ENCODE measurements around the gene TAF11L7.
"Not testable (repeated sequence)": the region's sequence is repeated elsewhere in the genome, so short reads cannot be mapped to it uniquely, and the experiment has no call there.

The TAF11L7 gene

DNA sequence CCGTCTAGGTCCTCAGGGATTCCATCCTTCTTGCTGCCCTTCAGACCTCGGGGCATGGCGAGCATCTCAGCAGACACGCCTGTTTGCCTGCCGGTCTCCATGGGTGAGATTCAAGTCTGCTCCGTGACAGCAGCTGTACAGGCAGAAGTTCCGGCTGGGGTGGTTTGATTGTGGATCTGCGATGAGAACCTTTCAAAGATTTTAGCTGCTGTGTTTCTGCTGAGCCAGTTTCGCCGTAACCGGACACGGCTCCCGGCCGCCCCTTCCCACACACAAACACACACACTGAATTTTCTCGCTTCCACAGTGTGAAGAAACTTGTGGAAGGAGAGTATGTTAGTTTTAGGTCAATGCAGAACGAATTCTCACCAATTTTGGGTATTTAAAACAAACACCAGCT, at the start of gene TAF11L7:
Gene TAF11L7 (minus strand): TSS at position 101 of the 400 bp plus-strand sequence.
- H3K4me2 ChIP-seq (ENCODE audit: low read depth, low read length); H4K20me1 ChIP-seq (ENCODE audit: insufficient read depth, low read length); H3K4me3 ChIP-seq (ENCODE audit: low read length); H3K9me3 ChIP-seq (replicated peaks; ENCODE audit: insufficient read depth, low read length); H3K9ac ChIP-seq (ENCODE audit: low read length); H3F3A ChIP-seq (ENCODE audit: insufficient read depth, low read length); H3K27ac ChIP-seq (ENCODE audit: low read length); H3K9me2 ChIP-seq (replicated peaks; ENCODE audit: insufficient read depth, low read length); H3K36me3 ChIP-seq (replicated peaks; ENCODE audit: insufficient read depth, low read length); H2AFZ ChIP-seq (ENCODE audit: low read length); H3K79me2 ChIP-seq (ENCODE audit: low read length); H3K27me3 ChIP-seq (replicated peaks; ENCODE audit: insufficient read depth, low read length); DNase-seq; H3K4me1 ChIP-seq (ENCODE audit: low read length): not testable (repeated sequence)

DNA sequence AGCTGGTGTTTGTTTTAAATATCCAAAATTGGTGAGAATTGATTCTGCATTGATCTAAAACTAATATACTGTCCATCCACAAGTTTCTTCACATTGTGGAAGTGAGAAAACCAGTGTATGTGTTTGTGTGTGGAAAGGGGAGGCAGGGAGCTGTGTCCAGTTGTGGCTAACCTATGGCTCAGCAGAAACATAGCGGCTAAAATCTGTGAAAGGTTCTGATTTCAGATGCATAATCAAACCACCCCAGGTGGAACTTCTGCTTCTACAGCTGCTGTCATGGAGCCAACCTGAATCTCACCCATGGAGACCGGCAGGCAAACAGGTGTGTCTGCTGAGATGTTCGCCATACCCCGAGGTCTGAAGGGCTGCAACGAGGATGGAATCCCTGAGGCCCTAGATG, 48.6 kb upstream of the TAF11L7 start, which contains the start of gene TAF11L14:
Gene TAF11L14 (plus strand): TSS at position 301 of the 400 bp plus-strand sequence.
- H4K20me1 ChIP-seq (ENCODE audit: insufficient read depth, low read length), result no peaks in the 10 kb centered on the region
- TF ChIP-seq, protein P1, sequence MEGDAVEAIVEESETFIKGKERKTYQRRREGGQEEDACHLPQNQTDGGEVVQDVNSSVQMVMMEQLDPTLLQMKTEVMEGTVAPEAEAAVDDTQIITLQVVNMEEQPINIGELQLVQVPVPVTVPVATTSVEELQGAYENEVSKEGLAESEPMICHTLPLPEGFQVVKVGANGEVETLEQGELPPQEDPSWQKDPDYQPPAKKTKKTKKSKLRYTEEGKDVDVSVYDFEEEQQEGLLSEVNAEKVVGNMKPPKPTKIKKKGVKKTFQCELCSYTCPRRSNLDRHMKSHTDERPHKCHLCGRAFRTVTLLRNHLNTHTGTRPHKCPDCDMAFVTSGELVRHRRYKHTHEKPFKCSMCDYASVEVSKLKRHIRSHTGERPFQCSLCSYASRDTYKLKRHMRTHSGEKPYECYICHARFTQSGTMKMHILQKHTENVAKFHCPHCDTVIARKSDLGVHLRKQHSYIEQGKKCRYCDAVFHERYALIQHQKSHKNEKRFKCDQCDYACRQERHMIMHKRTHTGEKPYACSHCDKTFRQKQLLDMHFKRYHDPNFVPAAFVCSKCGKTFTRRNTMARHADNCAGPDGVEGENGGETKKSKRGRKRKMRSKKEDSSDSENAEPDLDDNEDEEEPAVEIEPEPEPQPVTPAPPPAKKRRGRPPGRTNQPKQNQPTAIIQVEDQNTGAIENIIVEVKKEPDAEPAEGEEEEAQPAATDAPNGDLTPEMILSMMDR (IDR thresholded peaks at IDR 0.05; ENCODE audit: low read length), result no peak
- TF ChIP-seq EZH2phosphoT487 (IDR thresholded peaks at IDR 0.05; ENCODE audit: low read length), result no peak
- TF ChIP-seq EZH2 (optimal IDR thresholded peaks at IDR 0.05; ENCODE audit: low read depth, low read length), result no peak
- no peaks in the 10 kb centered on the region for H3K79me2 ChIP-seq (ENCODE audit: low read length)
- no peak within 1 kb of the TSS for H3K27ac ChIP-seq (ENCODE audit: low read length)
- no peaks in the 10 kb centered on the region for H3F3A ChIP-seq (ENCODE audit: insufficient read depth, low read length)
- no peak for DNase-seq
- no peaks in the 10 kb centered on the region for H3K4me1 ChIP-seq (ENCODE audit: low read length)
- no peak within 1 kb of the TSS for H2AFZ ChIP-seq (ENCODE audit: low read length)
- no peaks in the 10 kb centered on the region for H3K36me3 ChIP-seq (replicated peaks; ENCODE audit: insufficient read depth, low read length)
- no peak within 1 kb of the TSS for H3K9ac ChIP-seq (ENCODE audit: low read length)
- H3K4me2 ChIP-seq (ENCODE audit: low read depth, low read length), result no peak within 1 kb of the TSS
- H3K27me3 ChIP-seq (replicated peaks; ENCODE audit: insufficient read depth, low read length), result no peaks in the 10 kb centered on the region
- H3K9me3 ChIP-seq (replicated peaks; ENCODE audit: insufficient read depth, low read length), result no peaks in the 10 kb centered on the region
- no peak within 1 kb of the TSS for H3K4me3 ChIP-seq (ENCODE audit: low read length)
- H3K9me2 ChIP-seq (replicated peaks; ENCODE audit: insufficient read depth, low read length), result no peaks in the 10 kb centered on the region

DNA sequence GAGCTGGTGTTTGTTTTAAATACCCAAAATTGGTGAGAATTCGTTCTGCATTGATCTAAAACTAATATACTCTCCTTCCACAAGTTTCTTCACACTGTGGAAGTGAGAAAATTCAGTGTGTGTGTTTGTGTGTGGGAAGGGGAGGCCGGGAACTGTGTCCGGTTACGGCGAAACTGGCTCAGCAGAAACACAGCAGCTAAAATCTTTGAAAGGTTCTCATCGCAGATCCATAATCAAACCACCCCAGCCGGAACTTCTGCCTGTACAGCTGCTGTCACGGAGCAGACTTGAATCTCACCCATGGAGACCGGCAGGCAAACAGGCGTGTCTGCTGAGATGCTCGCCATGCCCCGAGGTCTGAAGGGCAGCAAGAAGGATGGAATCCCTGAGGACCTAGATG, 46.2 kb upstream of the TAF11L7 start, which contains the start of gene TAF11L13:
Gene TAF11L13 (plus strand): TSS at position 301 of the 400 bp plus-strand sequence.
- not testable (repeated sequence) for H4K20me1 ChIP-seq (ENCODE audit: insufficient read depth, low read length)

DNA sequence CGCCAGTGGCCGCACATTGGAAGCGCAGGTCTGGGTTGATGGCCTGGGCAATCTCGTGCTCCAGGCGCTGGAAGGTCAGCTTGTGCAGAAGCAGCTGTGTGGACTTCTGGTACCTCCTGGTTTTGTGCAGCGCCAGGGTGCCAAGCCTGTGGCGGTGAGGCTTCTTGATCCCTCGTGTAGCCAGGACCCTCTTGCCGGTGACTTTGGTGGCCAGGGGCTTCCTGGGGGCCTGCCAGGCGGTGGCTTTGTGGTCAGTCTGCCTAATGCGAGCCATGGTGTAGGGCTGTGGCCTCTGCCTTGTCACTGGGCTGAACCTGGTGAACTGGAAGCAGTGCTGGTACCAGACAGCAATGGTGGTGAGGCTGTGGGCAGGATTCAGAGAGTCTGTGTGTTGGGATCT, 40.1 kb upstream of the TAF11L7 start:
- H3K4me3 ChIP-seq (ENCODE audit: low read length), result no peak overlapping the region
- H3K9me3 ChIP-seq (replicated peaks; ENCODE audit: insufficient read depth, low read length), result no peaks in the 10 kb centered on the region
- no peaks in the 10 kb centered on the region for H3K36me3 ChIP-seq (replicated peaks; ENCODE audit: insufficient read depth, low read length)
- no peaks in the 10 kb centered on the region for H3K27me3 ChIP-seq (replicated peaks; ENCODE audit: insufficient read depth, low read length)
- H3K4me1 ChIP-seq (ENCODE audit: low read length), result no peaks in the 10 kb centered on the region
- no peaks in the 10 kb centered on the region for H4K20me1 ChIP-seq (ENCODE audit: insufficient read depth, low read length)
- no peaks in the 10 kb centered on the region for H3K79me2 ChIP-seq (ENCODE audit: low read length)
- no peak overlapping the region for H2AFZ ChIP-seq (ENCODE audit: low read length)
- no peak overlapping the region for H3K4me2 ChIP-seq (ENCODE audit: low read depth, low read length)
- no peaks in the 10 kb centered on the region for H3K9me2 ChIP-seq (replicated peaks; ENCODE audit: insufficient read depth, low read length)
- H3K9ac ChIP-seq (ENCODE audit: low read length), result no peak overlapping the region
- TF ChIP-seq EZH2phosphoT487 (IDR thresholded peaks at IDR 0.05; ENCODE audit: low read length), result no peak
- TF ChIP-seq, protein P1 (IDR thresholded peaks at IDR 0.05; ENCODE audit: low read length), result no peak
- TF ChIP-seq EZH2 (optimal IDR thresholded peaks at IDR 0.05; ENCODE audit: low read depth, low read length), result no peak
- no peaks in the 10 kb centered on the region for H3F3A ChIP-seq (ENCODE audit: insufficient read depth, low read length)
- DNase-seq, result no peak
- no peak overlapping the region for H3K27ac ChIP-seq (ENCODE audit: low read length)

More for the DNA sequence above, 46.2 kb upstream of the TAF11L7 start, which contains the start of gene TAF11L13:
- not testable (repeated sequence) for H3K36me3 ChIP-seq (replicated peaks; ENCODE audit: insufficient read depth, low read length); H3K9me2 ChIP-seq (replicated peaks; ENCODE audit: insufficient read depth, low read length); DNase-seq; H3K4me3 ChIP-seq (ENCODE audit: low read length); H3K27me3 ChIP-seq (replicated peaks; ENCODE audit: insufficient read depth, low read length); H3K9me3 ChIP-seq (replicated peaks; ENCODE audit: insufficient read depth, low read length); H3K79me2 ChIP-seq (ENCODE audit: low read length); H3K4me1 ChIP-seq (ENCODE audit: low read length); H3F3A ChIP-seq (ENCODE audit: insufficient read depth, low read length); H3K9ac ChIP-seq (ENCODE audit: low read length); H2AFZ ChIP-seq (ENCODE audit: low read length); H3K27ac ChIP-seq (ENCODE audit: low read length); H3K4me2 ChIP-seq (ENCODE audit: low read depth, low read length)

All from MM.1S (cell line).